H1 (cell line): Measurements from ENCODE around the gene TMTC2. TPM values are rescaled to one million over a fixed set of nuclear protein-coding genes. Genes with fewer than 3 reads are reported as not detected.

Experiments
- BCL11A ChIP-seq, 2 experiments: IDR thresholded peaks; one replicate each; pipeline ENCODE4 v1.6.1; 2011; ENCODE audit warnings: low read depth in 2 of 2, low read length in 2 of 2, mild to moderate bottlenecking in 2 of 2
- POLR2AphosphoS5 ChIP-seq: IDR thresholded peaks from 2 replicates; pipeline ENCODE4 v1.6.1; 2011; ENCODE audit warnings: low read depth, low read length
- SRF ChIP-seq: IDR thresholded peaks from 2 replicates; pipeline ENCODE4 v1.6.1; 2011; ENCODE audit warnings: mild to moderate bottlenecking, low read depth, low read length, moderate library complexity
- TAF7 ChIP-seq: optimal IDR thresholded peaks from 2 replicates; pipeline ENCODE3; 2011; ENCODE audit warnings: low read depth, mild to moderate bottlenecking, inconsistent platforms, low read length, moderate library complexity, borderline replicate concordance
- TBP ChIP-seq: IDR thresholded peaks from 2 replicates; pipeline ENCODE4 v1.6.1; 2011; ENCODE audit warnings: low read depth, low read length, improper control_type of control experiment
- polyA plus RNA-seq, 7 experiments: library from polyadenylated mRNA; depleted of rRNA in 3 of 7; stranded (reverse) in 5 of 7; unstranded in 2 of 7; fragments of >200 nt in 5 of 7; fragments of 200-250 nt in 2 of 7; gene quantifications; 1 replicate in 5 of 7; 2 replicates in 1 of 7; 4 replicates in 1 of 7; pipeline versions ENCODE4 v1.2.1 to v1.2.3, GENCODE V29; 2011 to 2013; ENCODE audit warnings: missing spikeins in 2 of 7, mixed read lengths in 2 of 7
- total RNA-seq: library from RNA; stranded (reverse); fragmentation: NEBNext Ultra II Directional; extraction: Animal tissue kit (Norgen Biotek cat#: 25700); gene quantifications from 2 replicates; pipeline ENCODE4 v1.2.1, GENCODE V29; 2021

TMTC2 gene
- total and polyA plus RNA-seq, 2 of the 8 experiments (the other 6 are each of a cell fraction or from before 2014, with no cell fraction given) = 2.3 to 3.9 TPM

DNA sequence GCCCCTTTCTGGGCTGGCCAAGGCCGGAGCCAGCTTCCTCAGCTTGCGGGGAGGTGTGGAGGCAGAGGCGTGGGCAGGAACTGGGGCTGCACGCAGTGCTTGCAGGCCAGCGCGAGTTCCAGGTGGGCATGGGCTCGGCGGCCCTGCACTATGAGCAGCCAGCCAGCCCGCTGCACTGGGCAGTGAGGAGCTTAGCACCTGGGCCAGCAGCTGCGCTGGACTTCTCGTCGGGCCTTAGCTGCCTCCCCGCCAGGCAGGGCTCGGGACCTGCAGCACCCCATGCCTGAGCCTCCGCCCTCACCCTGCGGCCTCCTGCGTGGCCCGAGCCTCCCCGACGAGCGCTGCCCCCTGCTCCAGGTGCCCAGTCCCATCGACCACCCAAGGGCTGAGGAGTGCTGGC, 42.0 kb downstream of the TMTC2 start (continued):
- TF ChIP-seq BCL11A (IDR thresholded peaks at IDR 0.05; ENCODE audit: low read depth in 2 of 2, low read length in 2 of 2) (no peak), TAF7 (no peak), POLR2AphosphoS5 (no peak), SRF (no peak), TBP (no peak)
